Activated CD8-positive, alpha-beta T cell treated with anti-CD3 and anti-CD28 coated beads for 36 hours (primary cell): Measurements from ENCODE around the gene FRY. TPM values are rescaled to one million over a fixed set of nuclear protein-coding genes. Genes with fewer than 3 reads are reported as not detected.

ENCODE experiments used
- ATAC-seq: fragments of 200-7000 bp; cut with Tn5 transposase; one replicate; pipeline ENCODE4 v1.10.0; 2021; ENCODE audit warnings: mild to moderate bottlenecking, moderate library complexity
- CTCF ChIA-PET: fragments of 350-600 bp; sonication (Branson Sonifier 250); formaldehyde crosslinking; loops from one replicate; lab custom pipeline; 2021; ENCODE audit warnings: antibody characterized with exemption; lab: Charles Lee
- POLR2A ChIA-PET: fragments of 350-600 bp; sonication (Branson Sonifier 250); formaldehyde crosslinking; loops from one replicate; lab custom pipeline; 2021; ENCODE audit warnings: antibody characterized with exemption; lab: Charles Lee
- DNase-seq: peaks from one replicate; pipeline ENCODE4 v3.0.0-alpha.2; 2020
- H3K27ac Mint-ChIP-seq: one replicate; pipeline ENCODE4 v1.8.0; 2021; ENCODE audit warnings: mild to moderate bottlenecking, mixed read lengths
- H3K27me3 Mint-ChIP-seq: one replicate; pipeline ENCODE4 v1.8.0; 2021; ENCODE audit warnings: mixed read lengths
- H3K36me3 Mint-ChIP-seq: one replicate; pipeline ENCODE4 v1.8.0; 2021; ENCODE audit warnings: low read depth, mixed read lengths
- H3K4me1 Mint-ChIP-seq: one replicate; pipeline ENCODE4 v1.8.0; 2021; ENCODE audit warnings: low read depth, mixed read lengths
- H3K4me3 Mint-ChIP-seq: one replicate; pipeline ENCODE4 v1.8.0; 2021; ENCODE audit warnings: mild to moderate bottlenecking, moderate library complexity, mixed read lengths
- H3K9me3 Mint-ChIP-seq: one replicate; pipeline ENCODE4 v1.8.0; 2021; ENCODE audit warnings: mixed read lengths
- CTCF ChIP-seq: fragments of 200-600 bp; IDR thresholded peaks from one replicate; pipeline ENCODE4 v1.8.0; 2022; ENCODE audit warnings: antibody characterized with exemption, mild to moderate bottlenecking
- intact Hi-C: fragments of 100-400 bp; cut with micrococcal nuclease; formaldehyde crosslinking; loops from one replicate; pipeline ENCODE4 v1.10.0; 2022
- total RNA-seq, 2 experiments: library from RNA; stranded (reverse); gene quantifications; one replicate each; pipeline ENCODE4 v1.2.3, GENCODE V29; 2021

The FRY gene
- total RNA-seq, 2 experiments from 2014 or later, result 0.58 to 0.68 TPM

- ChIA-PET CTCF (interaction anchor here (1.2 kb wide), 1 partner anchor 13 kb away, joined by 3 read pairs; no protein-coding TSS in a partner anchor), POLR2A (interaction anchor here (0.6 kb wide), 1 partner anchor 152 kb away, joined by 3 read pairs; no protein-coding TSS in a partner anchor)
- H3K27me3 Mint-ChIP-seq, result no peaks in the 10 kb centered on the region
- no peaks in the 10 kb centered on the region for H3K9me3 Mint-ChIP-seq
- DNase-seq (no peak), ATAC-seq (no peak)
- intact Hi-C loops, result no loop called here
- no peaks in the 10 kb centered on the region for H3K36me3 Mint-ChIP-seq
- H3K27ac Mint-ChIP-seq, result no peak overlapping the region
- H3K4me3 Mint-ChIP-seq, result no peak overlapping the region
- no peaks in the 10 kb centered on the region for H3K4me1 Mint-ChIP-seq
- no peak for TF ChIP-seq CTCF
Measured at GRCh38 chr13:32210101-32210500, 178.5 kb downstream of the FRY start.

- POLR2A ChIA-PET, result no interaction called here
- CTCF ChIA-PET, result interaction anchor here (1.0 kb wide), 1 partner anchor 179 kb away, joined by 3 read pairs; no protein-coding TSS in a partner anchor
- intact Hi-C loops, result no loop called here
- H3K36me3 Mint-ChIP-seq, result no peaks in the 10 kb centered on the region
- no peak for TF ChIP-seq CTCF
- no peak overlapping the region for H3K27ac Mint-ChIP-seq
- H3K9me3 Mint-ChIP-seq, result no peaks in the 10 kb centered on the region
- H3K27me3 Mint-ChIP-seq, result no peaks in the 10 kb centered on the region
- no peak for ATAC-seq
- DNase-seq, result no peak
- no peak overlapping the region for H3K4me3 Mint-ChIP-seq
- no peaks in the 10 kb centered on the region for H3K4me1 Mint-ChIP-seq
Measured at GRCh38 chr13:32211813-32212212, 180.2 kb downstream of the FRY start.

GRCh38 chr13:32212421-32212820, 180.8 kb downstream of the FRY start:
- H3K27ac Mint-ChIP-seq, result no peak overlapping the region
- ATAC-seq (no peak), DNase-seq (no peak)
- POLR2A ChIA-PET, result no interaction called here
- intact Hi-C loops, result no loop called here
- CTCF ChIA-PET, result interaction anchor here (1.0 kb wide), 1 partner anchor 180 kb away, joined by 3 read pairs; no protein-coding TSS in a partner anchor
- H3K9me3 Mint-ChIP-seq, result no peaks in the 10 kb centered on the region
- TF ChIP-seq CTCF, result no peak
- no peaks in the 10 kb centered on the region for H3K4me1 Mint-ChIP-seq
- no peak overlapping the region for H3K4me3 Mint-ChIP-seq
- H3K27me3 Mint-ChIP-seq, result no peaks in the 10 kb centered on the region
- H3K36me3 Mint-ChIP-seq, result no peaks in the 10 kb centered on the region

GRCh38 chr13:32213626-32214025, 182.1 kb downstream of the FRY start:
- ChIA-PET POLR2A (no interaction called here), CTCF (no interaction called here)
- H3K27me3 Mint-ChIP-seq, result no peaks in the 10 kb centered on the region
- ATAC-seq (no peak), DNase-seq (no peak)
- intact Hi-C loops, result no loop called here
- H3K4me1 Mint-ChIP-seq, result no peaks in the 10 kb centered on the region
- H3K27ac Mint-ChIP-seq, result no peak overlapping the region
- TF ChIP-seq CTCF, result no peak
- H3K36me3 Mint-ChIP-seq, result no peaks in the 10 kb centered on the region
- H3K9me3 Mint-ChIP-seq, result no peaks in the 10 kb centered on the region
- H3K4me3 Mint-ChIP-seq, result no peak overlapping the region

GRCh38 chr13:32214071-32214470, 182.5 kb downstream of the FRY start:
- Mint-ChIP-seq H3K27ac (no peak overlapping the region), H3K27me3 (no peaks in the 10 kb centered on the region), H3K4me3 (no peak overlapping the region), H3K36me3 (no peaks in the 10 kb centered on the region), H3K4me1 (no peaks in the 10 kb centered on the region), H3K9me3 (no peaks in the 10 kb centered on the region)
- ChIA-PET POLR2A (no interaction called here), CTCF (no interaction called here)
- TF ChIP-seq CTCF, result no peak
- intact Hi-C loops, result no loop called here
- ATAC-seq, result no peak
- DNase-seq, result no peak
